HG02981 (cell line): ENCODE measurements around the gene NPBWR2.

ENCODE experiments used
- ATAC-seq: cut with Tn5 transposase; IDR thresholded peaks from one replicate; pipeline ENCODE4 v1.9.1; 2021; ENCODE audit warnings: mild to moderate bottlenecking, moderate library complexity; ENCODE audit not compliant: unreplicated experiment

NPBWR2 gene

GRCh38 chr20:64063389-64064144 lies 43.8 kb downstream of the NPBWR2 start:
- ATAC-seq, result no peak

GRCh38 chr20:64062596-64063388 lies 44.6 kb downstream of the NPBWR2 start, which contains the start of gene TCEA2:
TSS of gene TCEA2 (plus strand) at chr20:64063198. CDS start at chr20:64063313, 115 bp downstream.
- peak; percentile 76 for ATAC-seq

- no peak for ATAC-seq
These were observed 45.1 kb downstream of the NPBWR2 start for GRCh38 chr20:64062276-64062595.

- no peak for ATAC-seq
These were observed 48.8 kb downstream of the NPBWR2 start for GRCh38 chr20:64058536-64058935.

- peak; percentile 46 for ATAC-seq
These were observed 49.5 kb downstream of the NPBWR2 start for GRCh38 chr20:64057628-64058498.

GRCh38 chr20:64056889-64057627 lies 50.3 kb downstream of the NPBWR2 start:
- ATAC-seq, result no peak

- no peak for ATAC-seq
These were observed 50.8 kb downstream of the NPBWR2 start for GRCh38 chr20:64056639-64056888.

- no peak for ATAC-seq
These were observed 51.3 kb downstream of the NPBWR2 start for GRCh38 chr20:64055893-64056638.

GRCh38 chr20:64055396-64055892 lies 51.9 kb downstream of the NPBWR2 start:
- ATAC-seq, result no peak

GRCh38 chr20:64053841-64054661 lies 53.3 kb downstream of the NPBWR2 start:
- no peak for ATAC-seq
